SW480 (cell line): ENCODE results near the gene STEAP3.

ENCODE experiments used
- DNase-seq: peaks from one replicate; pipeline ENCODE4 v3.0.0-alpha.2; 2016; ENCODE audit warnings: low spot score

STEAP3 gene

DNA sequence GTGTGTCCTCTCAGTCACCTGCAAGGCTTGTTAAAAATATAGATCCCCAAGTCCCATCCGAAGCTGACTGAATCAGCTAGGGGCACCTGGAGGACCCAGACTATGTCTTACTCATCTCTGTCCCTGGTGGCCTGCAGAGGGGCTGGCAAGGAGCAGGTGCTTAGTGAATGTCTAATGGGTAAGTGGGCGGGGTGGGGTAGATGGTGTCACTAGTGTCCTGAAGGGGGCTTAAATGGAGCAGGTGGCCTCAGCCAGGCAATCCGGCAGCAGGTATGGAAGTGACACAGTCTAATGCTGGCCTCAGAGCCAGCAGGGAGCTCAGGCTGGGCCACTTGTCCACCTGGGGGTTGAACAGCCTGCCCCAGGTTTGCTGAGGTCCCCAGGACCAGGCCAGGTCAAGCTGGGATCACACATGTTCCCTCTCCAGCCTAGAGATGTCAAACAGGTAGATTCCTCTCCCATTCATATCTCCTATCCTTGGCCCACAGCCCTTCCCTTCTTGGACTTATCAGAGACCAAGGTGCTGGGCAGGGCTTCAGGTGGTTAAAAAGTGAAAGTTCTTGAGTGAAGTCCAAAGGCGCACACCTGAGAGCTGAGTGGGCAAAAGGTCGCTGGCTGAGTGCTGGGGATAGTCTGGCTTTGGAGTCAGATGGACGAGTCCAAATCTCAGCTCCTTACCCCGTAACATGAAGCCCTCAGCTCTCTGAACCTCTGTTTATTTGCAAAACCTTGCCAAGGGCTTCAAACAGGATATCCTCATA, 1.7 kb downstream of the STEAP3 start:
- no peak for DNase-seq

DNA sequence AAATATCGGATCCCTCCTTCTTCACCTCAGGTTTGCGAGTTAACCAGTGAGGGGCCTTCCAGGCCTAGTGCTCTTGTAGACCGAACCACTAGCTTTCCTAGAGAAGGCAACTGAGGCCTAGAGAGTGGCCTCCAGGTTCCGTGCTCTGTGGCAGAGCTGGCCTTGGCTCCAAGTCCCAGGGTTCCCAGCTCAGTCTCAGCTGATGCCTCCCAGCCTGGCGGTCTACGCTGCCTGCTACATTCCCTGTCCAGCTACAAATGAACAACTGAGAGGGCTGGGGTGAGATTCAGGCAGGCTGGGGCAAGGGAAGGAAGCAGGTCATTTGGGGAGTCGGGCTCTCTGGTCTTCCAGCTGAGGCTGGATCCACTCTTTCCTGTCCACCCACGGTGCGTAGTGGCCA, 2.3 kb downstream of the STEAP3 start:
- DNase-seq: no peak

- no peak for DNase-seq
Measured at GRCh38 chr2:119227346-119227745, 3.7 kb downstream of the STEAP3 start.

DNA sequence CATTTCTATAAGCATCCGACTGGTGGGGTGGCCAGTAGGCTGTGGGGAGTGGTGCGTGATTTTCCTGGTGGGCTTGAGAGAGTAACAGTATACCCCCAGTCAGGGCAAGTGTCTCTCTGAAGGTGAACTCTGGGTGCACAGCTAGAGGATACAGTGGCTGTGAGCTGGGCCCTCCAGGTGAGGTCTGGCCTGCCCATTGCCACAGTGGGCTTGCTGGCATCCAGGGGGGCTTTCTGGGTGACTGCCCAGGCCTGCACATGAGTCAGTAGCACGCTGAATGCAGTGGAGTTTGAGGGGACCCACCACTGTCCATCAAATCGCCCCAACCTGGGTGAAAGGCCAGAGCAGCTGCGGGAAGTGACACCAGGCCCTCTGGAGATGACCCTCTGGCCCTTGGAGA, 4.5 kb downstream of the STEAP3 start:
- no peak for DNase-seq

- no peak for DNase-seq
Measured at GRCh38 chr2:119228964-119229363, 5.3 kb downstream of the STEAP3 start.

- no peak for DNase-seq
Measured at GRCh38 chr2:119229716-119230115, 6.1 kb downstream of the STEAP3 start.

GRCh38 chr2:119230219-119231185, 6.9 kb downstream of the STEAP3 start:
- DNase-seq: no peak

DNA sequence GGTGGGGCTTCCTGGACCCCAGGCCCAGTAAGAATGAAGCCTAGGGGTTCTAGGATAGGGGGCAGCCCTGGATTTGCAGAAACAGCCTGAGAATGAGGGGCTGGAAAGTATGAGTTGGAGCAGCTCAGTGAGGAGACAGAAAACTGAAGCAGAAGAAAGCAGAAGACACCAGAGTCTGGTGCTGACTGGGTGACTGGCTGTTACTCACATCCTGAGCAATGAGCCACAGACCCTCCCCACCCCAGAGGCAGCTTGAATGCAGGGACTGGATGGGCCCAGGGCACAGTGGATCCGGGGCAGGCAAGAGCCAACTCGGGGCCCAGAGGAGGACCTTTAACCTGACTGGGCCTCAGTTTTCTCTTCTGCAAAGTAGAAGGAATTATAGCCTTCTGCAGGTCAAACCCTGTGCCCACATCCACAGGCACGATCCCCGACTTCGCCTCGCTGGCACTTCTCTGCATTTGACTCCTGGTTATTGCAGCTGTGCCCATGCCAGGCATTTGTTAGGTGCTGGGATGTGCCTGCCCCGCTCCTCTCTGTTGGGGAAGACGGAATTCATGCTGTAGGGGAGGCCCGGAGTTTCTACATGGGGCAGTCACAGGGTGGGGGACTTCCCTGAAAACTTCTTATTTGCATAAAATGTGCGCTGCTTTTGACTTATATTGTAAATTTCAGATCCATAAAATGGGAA, 8.5 kb downstream of the STEAP3 start:
- no peak for DNase-seq

- no peak for DNase-seq
Measured at GRCh38 chr2:119232666-119232993, 9.0 kb downstream of the STEAP3 start.

DNA sequence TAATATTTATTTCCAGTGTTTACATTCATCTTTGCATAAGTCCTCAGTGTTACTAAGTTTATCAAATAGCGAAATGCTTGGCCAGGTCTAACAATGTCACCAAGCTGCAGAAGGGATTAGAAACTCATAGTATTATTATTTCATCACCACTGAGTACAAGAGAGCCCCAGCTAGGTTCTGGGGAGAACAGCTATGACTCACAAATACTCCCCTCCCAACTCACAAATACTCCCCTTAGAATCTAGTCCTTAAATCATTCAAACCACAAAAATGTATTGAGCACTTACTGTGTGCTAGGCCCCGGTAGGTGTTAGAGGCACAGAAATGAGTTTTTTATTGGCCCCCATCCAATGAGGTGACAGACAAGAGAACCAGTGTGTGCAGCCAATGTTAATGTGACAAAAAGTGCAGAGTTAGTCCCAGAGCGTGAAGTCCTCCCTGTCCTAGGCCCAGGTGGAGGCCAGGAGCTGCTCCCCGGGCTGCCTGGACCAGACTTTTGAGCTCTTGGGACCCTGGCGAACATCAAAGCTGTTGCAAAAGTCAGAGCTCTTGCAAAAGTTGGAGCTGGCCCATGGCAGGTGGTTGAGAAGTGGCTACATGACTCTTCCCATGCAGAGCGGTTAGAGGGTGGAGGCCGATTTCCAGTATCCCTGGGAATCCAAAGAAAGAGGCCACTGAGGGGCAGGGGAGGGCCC, 9.8 kb downstream of the STEAP3 start:
- DNase-seq: no peak

DNA sequence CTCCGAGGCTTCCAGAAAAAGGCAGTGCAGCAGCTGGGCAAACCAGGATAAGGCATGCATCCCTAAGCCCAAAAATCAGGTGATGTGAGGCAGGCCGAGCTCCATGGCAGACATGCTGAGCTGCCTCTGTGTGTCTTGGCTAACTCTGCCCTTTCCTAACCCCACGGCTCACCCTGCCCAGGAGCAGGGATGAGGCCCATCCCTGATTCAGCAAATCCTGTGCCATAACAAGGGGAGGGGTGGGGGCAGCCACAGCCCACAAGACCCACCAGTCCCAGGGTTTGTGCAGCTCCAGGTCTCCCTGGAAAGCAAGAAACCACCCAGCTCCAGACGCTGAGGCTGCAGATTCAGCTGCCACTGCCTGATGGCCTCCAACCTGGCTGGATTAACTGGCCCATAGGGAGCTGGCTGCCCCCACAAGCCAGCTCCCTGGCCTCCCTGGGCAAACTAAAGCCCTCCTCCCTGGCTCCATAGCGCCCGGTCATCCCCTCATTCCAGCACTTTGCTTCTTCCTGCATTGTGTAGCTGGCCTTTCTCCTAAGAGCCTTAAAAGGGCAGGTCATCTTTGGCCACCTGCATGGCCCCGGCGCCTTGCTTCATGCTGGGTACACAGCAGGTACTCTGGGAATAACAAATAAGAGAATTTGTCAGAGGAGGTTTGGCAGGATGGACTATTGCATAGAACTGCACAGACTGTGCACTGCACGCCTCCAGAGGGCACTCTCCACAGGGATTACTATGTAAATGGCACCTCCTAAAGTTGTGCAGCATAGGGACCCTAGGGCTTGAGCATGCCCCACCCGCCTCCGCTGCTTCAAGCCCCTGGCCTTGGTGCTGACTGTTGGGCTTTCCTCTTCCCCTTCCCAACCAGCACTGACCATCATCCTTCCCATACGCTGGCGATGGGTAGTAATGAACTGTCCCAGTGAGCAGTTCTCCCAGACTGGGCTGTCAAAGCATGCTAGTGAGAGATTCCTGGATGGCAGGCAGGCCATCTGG, 10.7 kb downstream of the STEAP3 start:
- DNase-seq: peak; percentile 23

DNA sequence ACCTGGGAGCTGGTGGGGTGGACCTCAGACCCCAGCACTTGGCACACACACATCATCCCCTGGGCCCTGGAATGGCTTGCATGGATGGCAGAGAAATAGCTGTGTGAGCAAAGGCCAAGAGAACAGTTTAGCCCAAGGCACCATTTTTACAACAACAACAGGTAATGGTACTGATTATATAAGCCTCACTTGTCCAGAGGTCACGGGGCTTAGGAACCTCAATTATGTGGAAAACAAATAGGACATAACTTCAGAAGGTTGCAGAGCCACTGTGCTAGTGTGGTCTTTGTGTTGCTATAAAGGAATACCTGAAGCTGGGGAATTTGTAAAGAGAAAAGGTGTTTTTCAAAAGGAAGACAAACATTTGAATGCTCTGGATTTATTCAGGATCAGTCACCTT, 13.2 kb downstream of the STEAP3 start:
- DNase-seq: no peak

DNA sequence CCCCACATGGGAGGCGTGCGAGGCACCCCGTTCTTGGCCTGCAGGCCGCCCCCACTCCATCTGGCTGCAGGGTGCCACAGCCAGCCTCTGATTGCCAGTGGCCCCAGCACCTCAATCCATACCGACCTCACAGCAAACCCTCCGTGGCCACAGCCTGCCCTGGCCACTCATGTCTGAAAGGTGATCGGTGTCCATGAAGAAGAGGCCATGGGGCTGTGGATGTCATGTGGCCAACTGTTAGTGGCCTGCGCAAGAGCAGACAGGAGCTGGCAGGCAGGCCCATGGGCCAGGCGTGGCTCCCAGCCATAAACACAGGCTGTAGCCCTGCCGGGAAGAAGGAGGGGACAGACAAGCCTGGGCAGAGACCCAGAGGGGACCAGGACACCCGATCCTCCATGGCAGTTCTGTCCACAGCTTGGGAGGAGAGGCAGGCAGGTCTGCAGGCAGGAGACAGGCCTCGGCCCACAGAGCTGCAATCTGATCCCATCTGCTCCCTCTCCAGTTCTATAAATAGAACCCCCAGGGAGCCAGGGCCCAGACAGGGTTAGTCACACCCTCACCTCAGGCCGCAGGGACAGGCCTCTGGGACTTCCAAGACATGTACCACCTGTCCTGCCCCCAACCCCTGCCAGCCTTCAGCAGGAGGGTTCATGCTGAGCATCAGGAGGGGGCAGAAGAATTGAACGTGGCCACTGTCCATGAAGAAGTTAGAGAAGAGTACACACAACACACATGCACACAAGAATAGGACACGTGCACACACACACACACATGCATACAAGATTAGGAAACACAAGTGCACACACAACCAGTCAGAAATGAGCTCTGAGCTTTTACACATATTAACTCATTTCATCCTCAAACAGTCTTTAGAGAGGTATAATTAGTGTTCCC, 16.9 kb downstream of the STEAP3 start:
- DNase-seq: peak; percentile 71

GRCh38 chr2:119241205-119241532, 17.5 kb downstream of the STEAP3 start:
- no peak for DNase-seq

DNA sequence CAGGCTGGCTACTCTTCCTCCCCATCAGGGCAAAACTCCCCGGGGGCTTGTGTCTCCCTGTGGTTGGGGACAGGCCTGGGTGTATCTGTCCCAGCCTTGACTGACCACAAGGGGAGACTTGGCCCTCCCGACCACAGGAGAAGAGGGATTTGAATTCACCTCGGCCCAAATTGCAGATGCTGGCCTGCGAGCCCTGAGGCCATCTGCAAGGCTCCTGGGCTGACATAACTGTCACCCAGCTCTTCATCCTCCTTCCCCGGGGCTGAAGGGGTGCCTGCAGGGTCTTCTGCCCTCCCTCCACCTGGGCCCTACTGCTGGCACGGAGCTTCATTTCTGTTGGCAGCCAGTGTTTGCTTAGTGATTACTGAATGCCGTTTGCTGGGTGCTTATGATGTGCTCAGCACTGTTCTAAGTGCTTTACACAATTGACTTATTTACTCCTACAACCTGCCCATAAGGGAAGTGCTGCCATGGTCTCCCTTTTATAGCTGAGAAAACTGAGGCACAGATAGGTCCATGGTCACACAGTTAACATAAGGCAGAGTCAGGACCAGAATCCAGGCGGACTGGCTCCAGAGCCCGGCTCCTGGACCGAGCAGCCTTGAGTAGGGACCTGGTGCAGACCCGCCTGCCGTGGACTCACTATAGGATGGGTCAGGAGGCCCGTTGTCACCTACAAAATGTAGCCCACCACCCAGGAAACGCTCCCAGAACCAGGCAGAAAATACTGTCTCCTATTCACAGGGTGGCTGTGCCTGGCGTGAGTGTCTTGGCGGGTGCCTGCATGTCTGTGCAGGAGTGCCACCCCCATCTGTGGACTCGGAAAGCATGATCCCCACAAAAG, 18.9 kb downstream of the STEAP3 start:
- DNase-seq: no peak

- DNase-seq: no peak
Measured at GRCh38 chr2:119243621-119244020, 20.0 kb downstream of the STEAP3 start.

DNA sequence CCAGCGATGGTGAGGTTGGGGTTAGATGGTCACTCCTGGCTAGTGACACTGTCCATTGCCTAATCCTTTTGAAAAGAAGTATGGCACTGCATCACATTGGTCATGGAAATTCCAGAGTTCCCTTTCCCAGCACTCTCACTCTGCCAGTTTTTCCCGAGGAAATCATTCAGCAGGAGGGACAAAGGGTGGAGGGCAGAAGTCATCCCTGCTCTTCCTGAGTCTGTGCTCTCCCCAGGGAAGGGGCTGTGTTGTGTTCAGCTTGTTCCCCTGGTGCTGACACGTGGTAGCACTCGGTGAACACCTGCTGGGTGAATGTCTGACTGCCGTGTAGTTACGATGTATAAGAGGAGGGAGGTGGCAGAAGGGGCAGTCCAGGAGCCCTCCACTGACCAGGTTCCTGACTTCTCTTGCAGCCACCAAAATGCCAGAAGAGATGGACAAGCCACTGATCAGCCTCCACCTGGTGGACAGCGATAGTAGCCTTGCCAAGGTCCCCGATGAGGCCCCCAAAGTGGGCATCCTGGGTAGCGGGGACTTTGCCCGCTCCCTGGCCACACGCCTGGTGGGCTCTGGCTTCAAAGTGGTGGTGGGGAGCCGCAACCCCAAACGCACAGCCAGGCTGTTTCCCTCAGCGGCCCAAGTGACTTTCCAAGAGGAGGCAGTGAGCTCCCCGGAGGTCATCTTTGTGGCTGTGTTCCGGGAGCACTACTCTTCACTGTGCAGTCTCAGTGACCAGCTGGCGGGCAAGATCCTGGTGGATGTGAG, 21.6 kb downstream of the STEAP3 start:
- no peak for DNase-seq

- DNase-seq: no peak
Measured at GRCh38 chr2:119245841-119246230, 22.2 kb downstream of the STEAP3 start.
